Inflammatory macrophage (primary cell): Measurements from ENCODE around the gene MSRB1.
"Not testable (repeated sequence)": the region's sequence is repeated elsewhere in the genome, so short reads cannot be mapped to it uniquely, and the experiment has no call there.

Experiments
- DNase-seq, 2 donors: peaks; one replicate each; pipeline ENCODE4 v3.0.0-alpha.2; 2020 to 2022

Gene MSRB1

GRCh38 chr16:1938316-1938715 is 4.7 kb downstream of the MSRB1 start:
- DNase-seq = peak; percentile 85 to 87

DNA sequence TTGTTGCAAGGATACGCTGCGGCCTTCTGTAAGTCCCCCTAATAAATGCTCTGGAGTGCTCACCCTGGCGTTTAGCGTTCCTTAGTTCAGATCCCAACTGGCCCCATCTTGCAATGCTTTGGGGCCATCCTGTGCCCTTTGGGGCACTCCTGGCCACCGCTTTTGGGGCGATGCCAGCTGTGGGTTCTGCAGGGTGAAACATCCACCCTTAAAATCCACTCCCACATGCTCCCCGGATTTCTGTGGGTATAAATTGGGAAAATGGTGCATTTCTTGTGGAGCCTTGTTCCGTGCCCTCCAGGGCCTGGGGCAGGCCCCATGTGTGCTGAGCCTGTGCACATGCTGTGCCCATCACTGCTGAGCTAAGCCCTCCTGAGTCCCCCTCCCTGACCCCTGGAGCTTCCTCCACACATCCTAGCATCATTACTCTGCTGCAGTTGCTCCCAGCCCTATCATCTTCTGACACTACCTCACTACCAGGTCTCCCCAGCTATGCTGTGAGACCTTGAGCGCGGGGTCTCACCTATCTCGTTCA is 6.0 kb downstream of the MSRB1 start:
- no peak for DNase-seq

DNA sequence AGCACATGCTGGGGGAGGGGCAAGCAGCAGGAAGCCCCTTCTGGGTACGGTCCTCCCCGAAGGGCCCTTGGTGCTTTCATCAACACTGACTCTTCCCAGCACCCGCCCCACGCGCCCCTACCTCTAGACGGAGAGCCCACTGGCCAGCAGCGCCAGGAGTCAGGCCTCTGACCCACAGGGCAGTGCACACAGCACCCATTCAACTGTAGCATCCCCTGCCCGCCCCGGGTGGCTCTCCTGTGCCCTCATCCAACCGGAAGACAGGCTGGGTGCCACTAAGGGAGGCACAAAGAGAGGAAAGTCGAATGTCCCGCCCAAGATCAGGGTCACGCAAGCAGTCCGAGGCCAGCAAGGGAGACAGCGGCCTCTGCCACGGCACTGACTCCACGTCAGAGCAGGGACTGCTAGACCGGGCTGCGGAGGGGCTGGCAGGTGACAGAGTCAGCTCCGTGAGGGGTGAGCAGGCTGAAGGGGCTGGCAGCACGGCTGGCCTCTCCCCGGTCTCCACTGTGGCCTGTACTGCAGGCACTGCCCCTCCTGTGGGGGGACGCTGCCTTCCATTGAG is 9.8 kb downstream of the MSRB1 start:
- no peak for DNase-seq

- DNase-seq = no peak
These were observed 10.7 kb downstream of the MSRB1 start for GRCh38 chr16:1932050-1933028.

DNA sequence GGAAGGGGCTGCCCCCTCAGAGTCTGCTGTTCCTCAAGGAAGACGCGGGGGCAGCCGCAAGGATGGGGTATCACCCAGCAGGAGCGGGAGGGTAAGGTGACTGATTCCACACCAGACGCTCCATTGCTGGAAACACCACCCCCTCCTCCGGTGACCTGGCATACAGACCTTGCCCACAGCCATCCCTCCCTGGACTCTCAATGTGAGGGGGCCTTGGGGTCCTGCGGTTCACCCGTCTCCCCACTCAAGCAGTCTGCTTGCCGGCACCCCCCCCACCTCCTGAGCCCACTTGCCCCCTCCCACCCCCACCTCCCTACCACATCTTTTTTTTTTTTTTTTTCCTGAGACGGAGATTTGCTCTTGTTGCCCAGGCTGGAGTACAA is 12.7 kb downstream of the MSRB1 start:
- no peak for DNase-seq

GRCh38 chr16:1929578-1930337 is 13.2 kb downstream of the MSRB1 start:
- peak; percentile 89 to 90 for DNase-seq

DNA sequence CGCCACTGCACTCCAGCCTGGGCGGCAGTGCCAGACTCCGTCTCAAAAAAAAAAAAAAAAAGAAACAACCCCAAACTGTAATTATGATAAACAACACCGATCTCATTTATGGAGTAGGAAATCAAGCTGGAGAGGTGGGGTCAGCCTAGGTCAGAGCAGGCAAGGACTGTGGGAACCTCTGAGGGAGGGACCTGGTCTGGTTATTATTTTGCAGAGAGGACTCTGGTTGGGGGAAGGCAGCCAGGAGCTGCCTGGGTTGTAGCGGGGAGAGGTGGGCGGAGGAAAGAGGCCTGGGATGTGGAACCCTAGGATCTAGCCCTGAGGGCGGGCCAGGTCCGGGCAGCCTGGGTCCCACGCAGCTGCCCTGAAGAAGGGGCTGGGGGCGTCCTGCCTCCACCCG is 13.9 kb downstream of the MSRB1 start:
- DNase-seq = peak; percentile 7 to 17

- DNase-seq = no peak
These were observed 16.7 kb downstream of the MSRB1 start for GRCh38 chr16:1926271-1926670.

- DNase-seq = no peak
These were observed 18.9 kb downstream of the MSRB1 start for GRCh38 chr16:1924095-1924494.

DNA sequence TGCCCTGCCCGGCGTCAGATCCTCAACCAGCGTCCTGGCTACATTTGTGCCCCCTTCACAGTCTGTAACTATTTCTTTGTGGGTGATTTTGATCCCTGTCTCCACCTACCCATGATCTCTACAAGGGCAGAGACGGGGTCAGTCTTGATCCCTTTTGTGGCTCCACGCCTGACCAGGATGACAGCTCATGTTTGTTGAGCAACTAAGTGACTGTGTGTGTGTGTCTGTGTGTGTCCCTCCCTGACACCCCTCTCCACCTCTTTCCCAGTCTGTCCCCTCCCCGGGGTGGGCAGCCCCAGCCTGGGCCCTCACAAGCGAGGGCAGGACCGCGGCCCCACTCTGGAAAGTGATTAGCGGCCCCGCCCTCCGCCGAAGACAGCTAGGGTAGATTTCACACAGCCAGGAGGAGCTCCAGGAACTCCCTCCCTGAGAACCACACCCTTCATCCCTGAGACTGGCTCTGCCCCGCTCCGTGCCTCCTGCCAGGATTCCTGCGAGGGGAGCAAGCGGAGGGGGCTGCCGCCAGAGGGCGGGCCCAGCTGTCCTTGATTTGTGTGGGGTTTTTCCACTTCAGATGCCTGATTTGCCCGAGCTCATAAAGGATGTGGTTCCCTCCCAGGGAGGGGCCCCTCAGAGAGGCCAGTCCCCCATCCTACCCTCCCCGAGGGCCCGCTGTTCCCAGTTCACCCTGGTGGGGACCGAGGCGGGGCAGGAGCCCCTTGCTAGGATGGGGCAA is 19.5 kb downstream of the MSRB1 start:
- no peak for DNase-seq

DNA sequence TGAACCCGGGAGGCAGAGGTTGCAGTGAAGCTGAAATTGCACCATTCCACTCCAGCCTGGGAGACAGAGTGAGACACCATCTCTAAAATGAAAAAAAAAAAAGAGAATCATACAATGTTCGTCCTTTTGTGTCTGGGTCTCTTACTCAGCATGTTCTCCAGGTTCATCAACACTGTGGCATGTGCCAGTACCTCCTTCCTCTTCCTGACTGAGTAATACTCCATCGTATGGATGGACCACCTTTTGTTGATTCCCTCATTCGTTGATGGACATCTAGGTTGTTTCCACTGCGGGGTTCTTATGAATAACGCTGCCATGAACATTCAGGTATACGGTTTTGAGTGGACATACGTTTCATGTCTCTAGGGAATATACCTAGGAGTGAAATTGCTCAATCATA is 20.6 kb downstream of the MSRB1 start:
- DNase-seq = no peak

GRCh38 chr16:1920727-1921171 is 22.2 kb downstream of the MSRB1 start:
- no peak for DNase-seq

- not testable (repeated sequence) for DNase-seq
These were observed 22.9 kb downstream of the MSRB1 start for GRCh38 chr16:1920122-1920521.

DNA sequence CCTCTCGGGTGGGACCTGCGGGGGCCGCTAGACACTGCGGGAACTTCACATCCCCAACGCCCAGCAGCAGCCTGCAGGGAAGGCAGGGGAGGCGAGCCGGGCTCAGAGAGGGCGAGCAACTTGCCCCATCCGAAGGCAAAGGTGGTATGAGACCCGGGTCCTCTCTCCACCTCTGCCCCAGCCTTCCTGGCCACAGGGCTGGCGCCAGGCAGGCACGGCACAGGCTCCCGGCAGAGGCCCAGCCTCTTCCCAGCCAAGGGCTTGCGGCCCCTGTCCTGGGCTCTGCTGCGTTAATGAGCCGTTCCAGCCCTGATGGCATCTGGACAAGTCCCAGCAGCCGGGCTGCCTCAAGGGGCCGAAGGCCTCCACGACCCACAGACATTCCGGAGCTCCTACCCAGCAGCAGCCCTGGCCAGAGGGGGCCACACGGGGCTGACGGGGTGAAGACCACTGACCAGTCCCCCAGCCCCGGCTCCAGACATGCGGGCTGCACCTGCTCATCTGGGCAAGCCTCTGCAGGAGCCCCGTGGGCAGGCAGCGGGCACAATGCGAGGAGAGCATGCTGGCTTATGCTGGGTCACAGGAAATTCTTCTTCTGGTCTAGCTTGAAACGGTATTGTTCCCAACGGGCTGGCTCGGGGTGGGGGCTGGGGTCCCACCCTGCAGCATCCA is 23.5 kb downstream of the MSRB1 start:
- DNase-seq = no peak

DNA sequence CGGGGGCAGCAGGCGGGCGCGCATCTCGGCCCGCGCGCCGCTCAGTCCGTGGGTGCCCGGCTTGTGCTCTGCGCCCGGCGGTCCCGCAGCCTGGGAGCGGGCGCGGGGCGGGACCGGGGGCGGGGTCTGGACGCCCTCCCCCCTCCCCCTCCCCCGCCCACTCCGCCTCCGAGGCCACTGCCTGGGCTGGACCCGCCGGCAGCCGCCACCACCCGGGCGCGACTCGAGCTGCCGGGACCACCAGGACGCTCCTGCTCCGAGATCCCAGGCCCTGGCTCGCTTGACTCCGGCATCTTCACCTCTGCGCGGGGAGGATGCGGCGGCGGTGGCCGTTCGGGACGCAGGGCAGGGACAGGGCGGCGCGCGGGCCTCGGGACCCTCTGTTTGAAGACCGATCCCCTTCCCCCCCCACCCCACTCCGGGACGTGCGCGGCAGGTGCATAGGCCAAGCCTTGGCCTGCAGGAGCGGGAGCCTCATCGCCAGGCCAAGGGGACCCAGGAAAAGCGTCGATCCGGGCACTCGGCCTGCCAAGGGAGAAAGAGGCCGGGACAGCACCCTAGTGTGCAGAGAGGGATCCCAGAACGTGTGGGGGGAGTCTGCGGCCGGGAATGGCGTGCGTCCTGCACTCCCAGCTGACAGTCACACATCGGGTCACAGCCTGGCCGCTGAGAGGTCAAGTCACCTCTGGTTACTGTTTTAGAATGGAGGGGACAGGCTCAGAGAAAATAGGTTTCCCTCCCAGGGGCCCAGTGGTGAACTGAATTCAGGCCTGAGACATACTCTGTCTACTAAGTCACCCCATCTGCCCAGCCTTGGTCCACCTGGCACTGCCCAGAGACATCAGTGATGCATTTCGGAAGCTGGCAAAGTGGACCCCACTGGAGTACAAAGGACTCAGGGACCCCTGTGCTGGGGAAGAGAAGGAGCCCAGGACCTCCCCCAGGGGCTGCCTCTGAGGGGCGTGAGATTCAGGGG is 24.4 kb downstream of the MSRB1 start, which contains the start of gene HS3ST6:
Gene HS3ST6, minus strand, starts transcription at position 65 of the 976 bp plus-strand sequence. CDS start 92 bp downstream, outside the sequence.
- no peak for DNase-seq

GRCh38 chr16:1917665-1918350 is 25.2 kb downstream of the MSRB1 start:
- DNase-seq = no peak

GRCh38 chr16:1917056-1917664 is 25.8 kb downstream of the MSRB1 start:
- DNase-seq = no peak

- no peak for DNase-seq
These were observed 26.4 kb downstream of the MSRB1 start for GRCh38 chr16:1916640-1916990.
